Measurements from ENCODE around the gene BCL10.
A peak's percentile ranks its signal among the peaks of the same experiment; 100 is the strongest.

Gene BCL10

GRCh38 chr1:85276215-85276977 lies at the start of gene BCL10:
BCL10 (minus strand) TSS chr1:85276632; CDS start chr1:85276352, 280 bp downstream.
- peak; percentile 96 for DNase-seq (ENCODE audit: low read depth)

DNA sequence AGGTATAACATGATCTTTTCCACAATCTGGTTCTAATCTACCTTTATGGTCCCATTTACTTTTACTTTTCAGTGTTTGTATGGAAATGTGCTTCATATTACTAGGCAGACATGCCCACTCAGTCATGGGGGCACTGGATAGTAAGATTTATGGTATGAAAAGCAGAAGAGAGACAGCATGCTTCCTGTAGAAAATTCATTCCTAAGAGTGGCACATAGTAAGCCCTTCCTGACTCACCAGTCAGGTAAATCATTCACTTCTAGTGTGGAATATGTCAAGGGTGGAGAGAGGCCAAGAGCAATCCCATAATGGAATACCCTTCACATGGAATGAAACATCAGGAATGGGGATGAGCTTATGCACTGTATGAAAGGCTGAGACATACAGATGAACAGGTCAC lies 49.5 kb upstream of the BCL10 start:
- DNase-seq (ENCODE audit: low read depth) = peak; percentile 41

GRCh38 chr1:85323770-85324169 lies 47.3 kb upstream of the BCL10 start:
- no peak for DNase-seq (ENCODE audit: low read depth)

- no peak for DNase-seq (ENCODE audit: low read depth)
Observed at GRCh38 chr1:85322655-85323054, 46.2 kb upstream of the BCL10 start.

GRCh38 chr1:85321237-85321964 lies 45.0 kb upstream of the BCL10 start:
- DNase-seq (ENCODE audit: low read depth) = peak; percentile 80

DNA sequence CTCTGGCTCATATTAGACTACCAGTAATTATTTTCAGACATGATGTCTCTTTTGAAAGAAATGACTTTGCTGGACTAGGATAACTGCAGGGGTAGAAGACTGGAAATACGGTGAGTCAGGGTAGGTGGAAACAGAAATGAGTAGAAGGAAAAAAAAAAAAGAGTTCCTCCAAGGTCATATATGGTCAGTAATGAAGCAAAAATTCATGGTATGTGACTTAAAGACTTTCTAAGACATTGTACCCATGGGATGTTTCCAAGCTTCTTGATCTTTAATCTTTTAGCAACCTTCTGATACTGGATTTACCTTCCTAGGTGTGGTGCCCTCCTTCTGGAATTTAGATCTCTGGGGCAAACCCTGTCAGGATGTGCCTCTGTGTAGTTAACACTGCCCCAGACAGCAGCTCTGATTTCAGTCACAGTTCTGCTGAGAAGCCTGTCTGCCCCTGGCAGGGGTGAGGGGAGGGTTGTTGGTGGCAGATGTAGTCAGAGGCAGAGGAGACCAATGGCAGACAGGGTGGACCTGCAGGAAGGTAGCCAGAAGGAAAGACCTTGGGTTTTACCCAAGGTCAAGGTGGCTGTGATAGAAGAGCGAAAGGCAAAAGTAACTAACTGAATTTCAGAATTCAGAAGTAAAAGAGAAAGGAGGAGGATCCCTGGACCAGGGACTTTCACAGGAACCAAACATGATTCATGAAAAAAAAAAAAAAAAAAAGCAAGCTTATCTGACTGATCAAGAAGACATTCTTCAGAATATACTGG lies 44.1 kb upstream of the BCL10 start:
- peak; percentile 67 for DNase-seq (ENCODE audit: low read depth)

DNA sequence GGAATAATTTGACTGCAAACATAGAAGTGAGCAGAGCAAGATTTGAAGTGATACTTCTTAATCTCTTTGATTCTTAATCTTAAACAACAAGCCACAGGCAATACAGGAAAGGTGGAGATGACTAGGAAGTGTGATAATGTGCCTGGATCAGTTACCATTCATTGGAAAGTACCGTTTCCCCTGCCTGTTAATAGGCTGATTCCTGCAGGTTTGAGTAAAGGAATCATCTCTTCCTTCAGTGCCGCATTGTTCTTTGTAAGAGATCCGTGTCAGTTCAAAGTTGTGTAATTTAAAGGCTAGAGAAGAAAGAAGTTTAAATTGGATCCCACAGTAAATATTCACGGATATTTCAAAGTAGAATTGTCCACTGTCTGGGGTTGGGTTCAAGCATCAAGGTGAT lies 43.5 kb upstream of the BCL10 start:
- DNase-seq (ENCODE audit: low read depth) = no peak

GRCh38 chr1:85319491-85319890 lies 43.1 kb upstream of the BCL10 start:
- no peak for DNase-seq (ENCODE audit: low read depth)

- no peak for DNase-seq (ENCODE audit: low read depth)
Observed at GRCh38 chr1:85318217-85318616, 41.8 kb upstream of the BCL10 start.

- no peak for DNase-seq (ENCODE audit: low read depth)
Observed at GRCh38 chr1:85317560-85317959, 41.1 kb upstream of the BCL10 start.

GRCh38 chr1:85316321-85316720 lies 39.9 kb upstream of the BCL10 start:
- no peak for DNase-seq (ENCODE audit: low read depth)

DNA sequence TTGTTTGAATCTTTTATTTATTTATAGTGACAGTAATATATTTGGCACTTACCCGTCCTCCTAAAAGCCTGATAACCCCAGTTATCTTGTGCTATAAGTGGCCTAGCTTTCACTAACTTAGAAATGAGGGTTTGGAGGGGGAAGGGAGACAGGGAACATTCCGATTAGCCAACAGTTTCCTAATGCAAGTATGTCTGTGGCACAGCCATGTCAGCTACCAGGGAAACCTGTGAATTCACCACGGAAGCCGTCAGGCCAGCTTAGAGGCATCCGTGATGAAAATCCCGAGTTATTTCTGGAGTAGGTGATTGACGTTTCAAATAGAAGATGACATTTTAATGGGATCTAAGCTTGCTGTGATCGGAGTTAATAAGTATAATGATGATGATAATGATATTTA lies 39.4 kb upstream of the BCL10 start:
- peak; percentile 54 for DNase-seq (ENCODE audit: low read depth)

DNA sequence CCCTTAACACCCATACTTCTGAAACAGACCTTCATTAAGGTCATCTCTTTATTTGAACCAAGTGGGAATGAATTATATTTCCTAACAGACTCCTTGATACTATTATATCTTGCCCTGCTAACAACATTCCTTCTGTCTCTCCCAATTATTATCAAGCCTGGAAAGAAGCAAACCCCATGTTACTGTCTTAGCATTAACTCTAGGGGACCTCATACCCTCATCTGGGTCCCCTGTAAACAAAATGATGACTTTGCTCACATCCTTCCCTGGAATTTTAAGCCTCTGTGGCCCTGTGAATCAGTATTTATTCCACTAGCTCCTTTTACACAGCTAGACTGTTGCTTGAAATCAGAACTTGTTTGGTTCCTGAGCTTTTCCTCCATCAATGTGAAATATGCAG lies 38.3 kb upstream of the BCL10 start:
- no peak for DNase-seq (ENCODE audit: low read depth)

DNA sequence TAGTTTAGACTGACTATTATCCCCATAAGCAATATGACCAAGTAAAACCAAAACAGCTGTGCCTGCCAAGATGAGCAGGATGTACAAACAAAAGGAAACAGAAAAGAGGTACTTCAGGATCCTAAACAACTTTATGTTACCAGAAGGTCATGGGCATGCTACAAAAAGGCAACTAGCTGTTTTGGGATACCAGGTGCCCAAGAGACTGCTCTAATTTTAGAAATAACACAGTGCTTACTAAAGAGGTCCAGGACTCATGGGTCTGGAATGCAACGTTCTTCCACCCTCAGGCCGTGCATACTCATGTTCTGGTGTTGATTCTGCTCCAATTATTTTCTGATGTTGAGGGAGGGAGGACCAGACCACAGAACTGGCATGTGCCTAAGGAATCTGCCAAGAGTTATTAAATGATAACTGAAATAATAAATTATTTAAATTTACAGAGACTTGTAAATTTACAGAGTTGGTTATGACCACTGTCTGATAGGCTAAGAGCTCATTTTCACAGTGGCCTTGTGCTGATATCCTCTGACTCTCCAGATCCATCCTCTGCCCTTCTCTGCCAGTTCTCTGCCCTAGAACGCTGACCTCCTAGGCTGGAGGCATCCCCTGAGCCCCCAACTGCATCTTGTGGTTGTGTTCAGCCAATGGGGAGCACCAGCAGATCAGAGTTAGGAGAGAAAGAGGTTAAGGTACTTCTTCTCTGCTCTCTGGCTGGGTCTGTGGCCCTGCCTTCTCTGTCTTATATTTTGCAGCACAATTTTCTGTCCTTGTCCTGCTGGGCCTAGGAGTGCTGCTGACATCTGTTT lies 37.7 kb upstream of the BCL10 start:
- DNase-seq (ENCODE audit: low read depth) = peak; percentile 87

DNA sequence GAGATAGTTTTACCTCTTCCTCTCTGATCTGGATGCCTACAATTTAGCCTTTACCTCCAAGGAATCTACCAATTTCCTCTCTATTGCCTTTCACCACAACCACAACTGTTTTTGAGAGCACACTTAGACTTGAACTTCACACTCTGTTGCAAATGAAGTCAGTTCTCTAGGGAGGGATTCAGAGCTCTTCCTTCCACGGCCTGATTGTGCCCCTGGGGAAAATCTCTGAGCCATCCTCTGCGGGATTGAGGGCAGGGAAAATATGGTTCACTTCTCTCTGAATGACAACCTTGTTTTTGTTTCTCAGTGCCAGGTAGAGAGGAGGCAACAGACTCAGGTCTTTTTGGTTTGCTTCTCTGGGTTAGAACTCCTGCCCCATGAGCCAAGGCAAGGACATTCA lies 35.4 kb upstream of the BCL10 start:
- DNase-seq (ENCODE audit: low read depth) = no peak

DNA sequence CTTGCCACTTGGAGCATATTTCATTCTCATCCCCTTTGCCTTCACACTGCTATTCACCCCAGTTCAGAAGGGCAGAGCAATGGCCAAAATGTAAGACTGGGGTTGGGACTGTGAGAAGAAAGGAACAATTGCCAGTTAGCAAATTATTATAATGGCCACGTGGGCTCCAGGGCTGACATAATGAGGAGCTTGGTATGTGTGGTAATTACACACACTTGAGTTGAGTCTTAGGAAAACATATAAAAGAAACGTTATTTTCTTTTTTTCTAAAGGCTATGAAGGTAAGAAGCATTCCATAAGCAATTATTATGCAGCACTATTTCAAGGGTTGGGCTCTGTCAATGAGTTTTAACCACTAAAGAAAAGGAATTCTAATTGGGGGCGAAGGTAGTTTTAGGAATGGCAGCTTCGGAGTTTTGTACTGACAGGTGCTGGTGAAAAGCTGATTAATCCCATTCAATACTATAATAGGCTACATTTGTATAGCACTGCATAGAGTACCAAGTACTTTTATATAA lies 32.5 kb upstream of the BCL10 start:
- DNase-seq (ENCODE audit: low read depth) = no peak

- DNase-seq (ENCODE audit: low read depth) = peak; percentile 74
Observed at GRCh38 chr1:85307987-85308832, 31.8 kb upstream of the BCL10 start.

GRCh38 chr1:85306236-85306635 lies 29.8 kb upstream of the BCL10 start:
- DNase-seq (ENCODE audit: low read depth) = no peak

DNA sequence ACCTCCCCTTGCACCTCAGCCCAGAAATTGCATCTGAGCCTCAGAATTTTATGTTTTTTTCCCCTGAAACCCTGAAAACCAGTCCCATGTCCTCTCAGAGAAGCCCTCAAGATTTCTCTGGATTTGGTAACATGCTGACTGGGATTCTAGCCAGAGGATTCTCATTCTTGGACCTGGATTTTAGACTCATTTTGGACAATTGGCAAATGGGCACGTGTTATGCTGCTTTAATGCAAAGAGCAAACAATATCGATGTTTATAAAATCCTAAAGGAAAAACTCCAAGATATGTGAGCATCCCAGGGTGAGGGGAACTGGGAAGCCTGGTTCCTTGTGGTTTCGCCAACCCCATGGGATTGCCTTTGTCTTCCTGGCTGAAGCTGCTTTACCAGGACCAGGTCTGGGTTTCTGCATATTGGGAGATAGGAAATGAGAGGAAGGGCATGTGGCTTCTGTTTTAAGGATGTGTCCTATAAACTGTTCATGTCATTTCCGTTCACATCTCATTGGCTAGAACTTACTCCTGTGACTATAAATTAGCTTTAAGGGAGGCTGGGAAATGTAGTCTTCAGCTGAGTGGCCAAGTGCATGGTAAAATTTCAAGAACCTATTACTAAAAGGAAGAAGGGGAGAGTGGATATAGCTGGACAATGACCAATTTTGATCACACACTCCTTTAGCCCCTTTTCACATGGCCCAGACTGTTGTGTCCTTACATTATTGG lies 27.2 kb upstream of the BCL10 start:
- DNase-seq (ENCODE audit: low read depth) = no peak

DNA sequence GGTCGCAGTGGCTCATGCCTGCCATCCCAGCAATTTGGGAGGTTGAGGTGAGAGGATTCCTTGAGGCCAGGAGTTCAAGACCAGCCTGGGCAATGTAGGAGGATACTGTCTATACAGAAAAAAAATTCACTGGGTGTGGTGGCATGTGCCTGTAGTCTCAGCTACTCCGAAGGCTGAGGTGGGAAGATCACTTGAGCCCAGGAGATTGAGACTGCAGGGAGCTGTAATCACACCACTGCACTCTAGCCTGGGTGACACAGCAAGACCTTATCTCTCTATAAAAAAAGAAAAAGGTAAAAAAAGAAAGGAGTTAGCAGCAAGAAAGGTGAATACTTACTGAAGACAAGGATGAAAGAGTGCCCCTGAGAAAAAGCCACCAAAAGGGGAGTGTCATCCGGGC lies 23.7 kb upstream of the BCL10 start:
- no peak for DNase-seq (ENCODE audit: low read depth)
